Measurements from ENCODE around the gene LRCH2. TPM values are rescaled to one million over a fixed set of nuclear protein-coding genes. Genes with fewer than 3 reads are reported as not detected.

The LRCH2 gene
- total and polyA plus RNA-seq, 9 of the 15 experiments (the other 6 are each of a cell fraction or from before 2014, with no cell fraction given), result 1.4 to 7.2 (median 2.9) TPM

GRCh38 chrX:115237056-115237455 is 3.2 kb upstream of the LRCH2 start:
- H3K9me3 ChIP-seq (replicated peaks; ENCODE audit: control insufficient read depth, insufficient read depth, low read depth, low read length), result no peaks in the 10 kb centered on the region
- H3K4me2 ChIP-seq (ENCODE audit: insufficient read depth, low read length), result no peak overlapping the region
- in situ Hi-C loops (cut with MboI), result no loop called here
- no peak overlapping the region for H3K27ac ChIP-seq (ENCODE audit: extremely low read depth, low read depth, low read length)
- DNase-seq (ENCODE audit: extremely low read depth in 1 of 4, low spot score in 3 of 4), result no peak
- ATAC-seq, result no peak
- no TSS peak for BruUV-seq (replicated peaks)
- TF ChIP-seq THRA (IDR thresholded peaks at IDR 0.05) (no peak), FOXJ2 (tag; IDR thresholded peaks at IDR 0.05) (no peak), MCM3 (IDR thresholded peaks at IDR 0.05) (no peak), CAMTA2 (CRISPR knock-in tag; conservative IDR thresholded peaks at IDR 0.05) (no peak), ZNF224 (CRISPR knock-in tag; IDR thresholded peaks at IDR 0.05) (no peak)
- intact Hi-C loops (cut with micrococcal nuclease), result no loop called here
- H4K20me1 ChIP-seq (replicated peaks; ENCODE audit: control insufficient read depth, insufficient read depth, low read length), result no peaks in the 10 kb centered on the region
- no peaks in the 10 kb centered on the region for H3K79me2 ChIP-seq (ENCODE audit: control insufficient read depth, insufficient read depth, low read length)
- H3K4me3 ChIP-seq, result no peak overlapping the region
- no peak overlapping the region for H3K9ac ChIP-seq (ENCODE audit: insufficient read depth in 1 of 2, low read depth in 2 of 2, low read length in 2 of 2)
- WGBS (ENCODE audit: insufficient coverage, low coverage, missing lambda C conversion rate), result 0% methylated on average over 1 of the region's 1 CpG
- no peaks in the 10 kb centered on the region for H3K9me1 ChIP-seq (ENCODE audit: control insufficient read depth, insufficient read depth, low read length)
- peaks cover 4 to 5% of the 10 kb centered on the region in 2 experiments; a peak in 2 of 5 replicates for H3K27me3 ChIP-seq (ENCODE audit: control insufficient read depth in 2 of 2, insufficient read depth in 2 of 2, low read length in 2 of 2)
- CTCF ChIA-PET (ENCODE audit: low intra/inter-chr PET ratio), result no interaction called here
- FAIRE-seq, result no peak
- POLR2A ChIA-PET, result interaction anchor here (0.8 kb wide), 1 partner anchor 22 kb away, joined by 3 read pairs; no protein-coding TSS in a partner anchor
- H2AFZ ChIP-seq (ENCODE audit: low read depth, low read length), result no peak overlapping the region
- no peaks in the 10 kb centered on the region for H3K36me3 ChIP-seq (ENCODE audit: control insufficient read depth, insufficient read depth, low read length)
- H3K4me1 ChIP-seq (replicated peaks in 1 of 2; ENCODE audit: control insufficient read depth in 2 of 2, insufficient read depth in 2 of 2, low read length in 2 of 2), result no peaks in the 10 kb centered on the region

GRCh38 chrX:115236560-115236959 is 2.7 kb upstream of the LRCH2 start:
- in situ Hi-C loops (cut with MboI), result no loop called here
- FAIRE-seq, result no peak

More at GRCh38 chrX:115236560-115236959, 2.7 kb upstream of the LRCH2 start:
- Histone ChIP-seq H3K27me3 (ENCODE audit: control insufficient read depth in 2 of 2, insufficient read depth in 2 of 2, low read length in 2 of 2) (peaks cover 4 to 5% of the 10 kb centered on the region in 2 experiments; a peak in 2 of 5 replicates), H2AFZ (ENCODE audit: low read depth, low read length) (no peak overlapping the region), H3K9me3 (replicated peaks; ENCODE audit: control insufficient read depth, insufficient read depth, low read depth, low read length) (no peaks in the 10 kb centered on the region), H3K9ac (ENCODE audit: insufficient read depth in 1 of 2, low read depth in 2 of 2, low read length in 2 of 2) (no peak overlapping the region), H4K20me1 (replicated peaks; ENCODE audit: control insufficient read depth, insufficient read depth, low read length) (no peaks in the 10 kb centered on the region), H3K27ac (ENCODE audit: extremely low read depth, low read depth, low read length) (no peak overlapping the region), H3K79me2 (ENCODE audit: control insufficient read depth, insufficient read depth, low read length) (no peaks in the 10 kb centered on the region), H3K4me2 (ENCODE audit: insufficient read depth, low read length) (no peak overlapping the region), H3K36me3 (ENCODE audit: control insufficient read depth, insufficient read depth, low read length) (no peaks in the 10 kb centered on the region), H3K4me3 (no peak overlapping the region), H3K9me1 (ENCODE audit: control insufficient read depth, insufficient read depth, low read length) (no peaks in the 10 kb centered on the region), H3K4me1 (replicated peaks in 1 of 2; ENCODE audit: control insufficient read depth in 2 of 2, insufficient read depth in 2 of 2, low read length in 2 of 2) (no peaks in the 10 kb centered on the region)
- DNase-seq (ENCODE audit: extremely low read depth in 1 of 4, low spot score in 3 of 4) (no peak), ATAC-seq (no peak)
- ChIA-PET CTCF (ENCODE audit: low intra/inter-chr PET ratio) (no interaction called here), POLR2A (no interaction called here)
- BruUV-seq (replicated peaks), result no TSS peak
- intact Hi-C loops (cut with micrococcal nuclease), result no loop called here
- TF ChIP-seq PKNOX1 (IDR thresholded peaks at IDR 0.05) (no peak), CGGBP1 (CRISPR knock-in tag; IDR thresholded peaks at IDR 0.05) (no peak), PATZ1 (CRISPR knock-in tag; IDR thresholded peaks at IDR 0.05; ENCODE audit: borderline replicate concordance) (no peak), ATF7 (IDR thresholded peaks at IDR 0.05) (no peak), ZNF146 (CRISPR knock-in tag; IDR thresholded peaks at IDR 0.05; ENCODE audit: unreplicated experiment) (no peak)

Measured in K562 (cell line).